ENCODE results near the gene TCF7L1.

DNA sequence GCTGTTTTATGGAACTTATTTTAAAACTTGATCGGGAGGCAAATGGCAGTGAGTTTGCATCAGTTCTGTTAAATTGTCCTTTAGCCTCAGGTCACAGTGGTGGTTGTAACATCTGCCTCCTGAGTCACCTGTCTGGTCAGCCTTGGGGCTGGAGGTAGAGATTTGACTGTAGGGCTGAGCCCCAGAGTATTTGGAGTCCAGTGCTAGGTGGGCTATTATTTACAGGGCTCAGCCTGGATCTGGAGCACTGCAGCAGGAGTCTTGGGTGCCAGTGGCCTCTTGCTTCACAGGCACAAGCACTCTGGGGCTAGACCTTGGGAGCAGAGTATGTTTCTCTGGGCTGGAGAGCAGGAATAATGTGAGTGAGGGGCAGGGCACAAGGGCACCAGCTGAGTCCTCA, 32.8 kb downstream of the TCF7L1 start:
- TF ChIP-seq CTCF (IDR thresholded peaks at IDR 0.05; ENCODE audit: low read depth, low read length), result no peak
- no peak for TF ChIP-seq EZH2phosphoT487 (IDR thresholded peaks at IDR 0.05; ENCODE audit: low read depth)
